Omental fat pad (tissue), 4 donors: ENCODE measurements around the gene TRPT1. TPM values are rescaled to one million over a fixed set of nuclear protein-coding genes. Genes with fewer than 3 reads are reported as not detected.

Experiments
- ATAC-seq: fragments of 150-250 bp; one replicate; pipeline ENCODE4 v1.9.1; 2016; ENCODE audit warnings: mild to moderate bottlenecking, moderate library complexity; ENCODE audit not compliant: low FRiP score
- DNase-seq: peaks from one replicate; pipeline ENCODE4 v3.0.0-alpha.2; 2019; ENCODE audit warnings: low spot score
- total RNA-seq, 4 donors: library from RNA; depleted of rRNA; stranded (reverse); fragments of >200 nt; gene quantifications; one replicate each; pipeline ENCODE4 v1.1.0, GENCODE V29; 2016
- TF ChIP-seq, protein P1 (sequence below), 3 donors: fragments of 450-650 bp; IDR thresholded peaks; one replicate each; pipeline ENCODE4 v1.5.1; 2016 to 2017; ENCODE audit warnings: antibody characterized with exemption in 3 of 3, mild to moderate bottlenecking in 3 of 3, moderate library complexity in 2 of 3

Gene TRPT1
- total RNA-seq, 4 donors from 2014 or later, result 26.3 to 56.6 (median 37.3) TPM

DNA sequence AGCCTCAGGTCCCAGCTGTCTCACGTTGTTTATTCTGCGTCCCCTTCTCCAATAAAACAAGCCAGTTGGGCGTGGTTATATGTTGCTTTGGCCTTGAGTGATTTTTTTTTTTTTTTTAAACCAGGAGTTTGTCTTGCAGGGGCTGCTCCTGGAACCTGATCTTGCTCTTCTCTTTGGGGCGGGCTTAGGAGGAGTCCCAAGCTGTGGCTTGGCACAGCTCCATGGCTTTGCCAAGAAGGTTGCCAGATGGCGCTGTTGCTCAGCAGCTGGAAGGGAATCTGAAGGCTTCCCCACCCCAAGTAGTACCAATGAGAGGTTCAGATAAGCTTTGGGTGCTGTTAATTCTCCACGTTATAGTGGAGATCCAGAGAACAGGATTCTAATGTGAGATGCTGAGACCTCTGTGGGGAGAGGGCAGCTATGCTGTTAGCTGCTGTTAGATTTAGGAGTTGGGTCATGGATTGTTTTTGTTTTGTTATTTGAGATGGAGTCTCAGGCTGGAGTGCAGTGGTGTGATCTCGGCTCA is 21.5 kb downstream of the TRPT1 start:
- DNase-seq (peak; percentile 77), ATAC-seq (peak; percentile 60)
- TF ChIP-seq, protein P1, sequence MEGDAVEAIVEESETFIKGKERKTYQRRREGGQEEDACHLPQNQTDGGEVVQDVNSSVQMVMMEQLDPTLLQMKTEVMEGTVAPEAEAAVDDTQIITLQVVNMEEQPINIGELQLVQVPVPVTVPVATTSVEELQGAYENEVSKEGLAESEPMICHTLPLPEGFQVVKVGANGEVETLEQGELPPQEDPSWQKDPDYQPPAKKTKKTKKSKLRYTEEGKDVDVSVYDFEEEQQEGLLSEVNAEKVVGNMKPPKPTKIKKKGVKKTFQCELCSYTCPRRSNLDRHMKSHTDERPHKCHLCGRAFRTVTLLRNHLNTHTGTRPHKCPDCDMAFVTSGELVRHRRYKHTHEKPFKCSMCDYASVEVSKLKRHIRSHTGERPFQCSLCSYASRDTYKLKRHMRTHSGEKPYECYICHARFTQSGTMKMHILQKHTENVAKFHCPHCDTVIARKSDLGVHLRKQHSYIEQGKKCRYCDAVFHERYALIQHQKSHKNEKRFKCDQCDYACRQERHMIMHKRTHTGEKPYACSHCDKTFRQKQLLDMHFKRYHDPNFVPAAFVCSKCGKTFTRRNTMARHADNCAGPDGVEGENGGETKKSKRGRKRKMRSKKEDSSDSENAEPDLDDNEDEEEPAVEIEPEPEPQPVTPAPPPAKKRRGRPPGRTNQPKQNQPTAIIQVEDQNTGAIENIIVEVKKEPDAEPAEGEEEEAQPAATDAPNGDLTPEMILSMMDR (IDR thresholded peaks at IDR 0.05), result no peak

DNA sequence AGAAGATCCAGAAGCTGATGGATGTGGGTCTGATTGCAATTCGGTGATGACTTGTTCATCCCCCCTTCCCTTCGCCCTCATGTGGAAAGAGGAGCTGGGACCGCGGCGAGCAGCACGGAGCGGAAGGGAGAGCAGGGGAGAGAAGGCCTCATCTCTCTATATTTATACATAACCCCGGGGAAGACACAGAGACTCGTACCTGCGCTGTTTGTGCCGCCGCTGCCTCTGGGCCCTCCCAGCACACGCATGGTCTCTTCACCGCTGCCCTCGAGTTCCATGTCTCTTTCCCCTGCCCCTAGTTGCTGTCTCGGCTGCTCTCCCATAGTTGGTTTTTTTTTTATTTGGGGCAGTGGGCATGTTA is 21.9 kb downstream of the TRPT1 start:
- TF ChIP-seq, protein P1 (IDR thresholded peaks at IDR 0.05), result no peak
- DNase-seq, result no peak
- ATAC-seq, result no peak

DNA sequence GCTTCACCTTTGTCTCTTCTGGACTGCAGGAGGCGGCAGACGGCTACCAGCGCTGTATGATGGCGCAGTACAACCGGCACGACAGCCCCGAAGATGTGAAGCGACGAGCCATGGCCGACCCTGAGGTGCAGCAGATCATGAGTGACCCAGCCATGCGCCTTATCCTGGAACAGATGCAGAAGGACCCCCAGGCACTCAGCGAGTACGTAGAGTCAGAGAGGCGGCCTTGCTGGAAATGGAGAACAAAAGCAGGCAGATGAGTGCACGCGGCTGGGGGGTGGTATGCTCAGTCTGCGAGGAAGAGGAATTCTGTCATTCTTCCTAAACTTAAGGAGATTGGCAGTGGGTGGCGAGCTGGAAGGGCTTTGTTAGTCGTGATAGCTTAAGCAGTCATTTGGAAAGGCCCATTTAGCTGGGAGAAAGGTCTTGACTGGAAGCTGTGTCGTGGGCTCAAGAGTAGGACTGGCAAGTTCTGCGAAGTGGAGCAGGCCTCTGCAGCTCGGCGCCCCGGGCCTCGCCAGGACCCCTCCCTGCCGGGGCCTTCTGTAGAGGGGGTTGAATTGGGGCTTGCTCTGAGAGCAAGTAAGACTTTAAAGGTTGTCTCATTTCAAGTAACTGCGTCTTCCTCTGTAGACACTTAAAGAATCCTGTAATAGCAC is 22.4 kb downstream of the TRPT1 start:
- TF ChIP-seq, protein P1 (IDR thresholded peaks at IDR 0.05), result no peak
- ATAC-seq (no peak), DNase-seq (no peak)

DNA sequence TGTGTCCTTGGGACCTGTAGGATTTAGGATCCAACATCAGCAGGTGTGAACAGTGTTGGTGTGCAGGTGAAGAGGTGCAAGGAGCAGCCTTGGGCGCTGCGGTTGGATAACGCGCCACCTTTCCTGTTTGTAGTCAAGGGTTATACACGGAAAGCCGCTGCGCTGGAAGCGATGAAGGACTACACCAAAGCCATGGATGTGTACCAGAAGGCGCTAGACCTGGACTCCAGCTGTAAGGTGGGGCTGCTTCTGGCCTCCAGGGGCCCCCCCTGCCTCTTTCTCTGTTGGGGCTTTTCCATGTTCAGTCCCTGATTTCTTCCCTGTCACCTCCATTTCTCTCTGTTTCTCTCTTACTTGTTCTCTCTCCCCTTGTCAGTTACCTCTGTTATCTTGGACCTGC is 23.0 kb downstream of the TRPT1 start:
- TF ChIP-seq, protein P1 (IDR thresholded peaks at IDR 0.05), result no peak

DNA sequence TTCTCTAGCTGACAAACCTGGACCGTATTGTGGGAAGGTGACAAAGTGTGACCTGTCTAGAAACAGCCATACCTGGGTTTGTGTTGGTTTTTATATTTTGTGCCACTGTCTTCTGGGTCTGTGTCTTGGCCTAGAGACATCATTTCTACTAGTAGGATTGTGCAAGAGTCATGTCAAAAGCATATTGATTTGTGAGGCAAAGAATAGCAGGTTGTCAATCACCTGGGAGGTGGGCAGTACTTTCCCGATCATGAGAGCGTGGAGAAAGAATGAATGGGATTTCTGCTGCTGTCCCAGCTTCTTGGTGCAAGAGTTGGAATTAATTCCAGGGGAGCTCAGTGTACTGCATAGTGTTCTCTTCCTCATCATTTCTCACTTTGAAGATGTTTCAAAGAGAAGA is 24.4 kb downstream of the TRPT1 start:
- TF ChIP-seq, protein P1 (IDR thresholded peaks at IDR 0.05), result no peak
- no peak for DNase-seq
- no peak for ATAC-seq

More for the DNA sequence above, 23.0 kb downstream of the TRPT1 start:
- ATAC-seq (no peak), DNase-seq (no peak)

DNA sequence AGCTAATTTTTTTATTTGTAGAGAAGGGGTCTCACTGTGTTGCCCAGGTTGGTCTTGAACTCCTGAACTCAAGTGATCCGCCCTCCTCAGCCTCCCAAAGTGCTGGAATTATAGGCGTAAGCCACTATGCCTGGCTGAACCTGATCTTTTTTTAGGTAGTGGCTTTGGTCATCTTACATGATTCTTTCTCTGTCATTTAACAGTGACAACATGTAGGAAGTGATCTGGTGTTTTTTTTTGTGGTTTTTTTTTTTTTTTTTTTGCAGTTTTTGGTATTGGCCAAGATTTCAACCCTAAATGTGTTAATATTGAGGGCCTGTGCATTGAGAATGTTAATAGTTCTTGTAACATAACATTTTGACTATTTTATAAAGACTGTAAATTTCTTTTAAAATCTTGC is 27.5 kb downstream of the TRPT1 start:
- TF ChIP-seq, protein P1 (IDR thresholded peaks at IDR 0.05), result no peak
- no peak for DNase-seq
- ATAC-seq, result no peak

DNA sequence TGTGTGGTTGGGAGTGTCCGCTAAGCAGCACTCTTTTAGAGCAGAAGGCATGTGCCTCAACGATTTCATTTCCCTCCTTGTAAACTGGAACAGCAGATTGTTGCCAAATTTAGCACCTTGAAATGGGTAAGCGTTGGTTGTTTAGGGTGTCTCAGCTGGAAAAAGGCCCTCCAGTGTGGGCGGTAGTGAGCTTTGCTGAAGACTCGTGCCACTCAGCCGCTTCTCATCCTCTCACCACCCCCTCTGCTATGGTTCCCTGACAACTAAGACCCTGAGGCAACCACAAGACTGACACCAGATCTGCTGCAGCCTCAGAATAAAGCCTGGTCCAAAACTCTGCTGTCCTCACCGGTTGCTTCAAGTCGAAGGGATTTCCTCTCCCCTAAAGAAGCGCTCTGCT is 29.4 kb downstream of the TRPT1 start:
- DNase-seq, result no peak
- TF ChIP-seq, protein P1 (IDR thresholded peaks at IDR 0.05), result no peak
- no peak for ATAC-seq
